ENCODE data around the gene GALR3. TPM values are rescaled to one million over a fixed set of nuclear protein-coding genes. Genes with fewer than 3 reads are reported as not detected.

The GALR3 gene
- total RNA-seq, 1 donor from 2014 or later: not detected

GRCh38 chr22:37809672-37810333 lies 13.4 kb upstream of the GALR3 start:
- peaks cover 13% of the 10 kb centered on the region for H3K27me3 Mint-ChIP-seq (ENCODE audit: unreplicated experiment)
- H3K4me3 Mint-ChIP-seq (ENCODE audit: unreplicated experiment): no peak overlapping the region
- TF ChIP-seq CTCF (IDR thresholded peaks at IDR 0.05; ENCODE audit: unreplicated experiment): no peak
- H3K36me3 Mint-ChIP-seq (ENCODE audit: low read depth, unreplicated experiment): peaks cover 4% of the 10 kb centered on the region
- peaks cover 16% of the 10 kb centered on the region for H3K4me1 Mint-ChIP-seq (ENCODE audit: unreplicated experiment)
- no peaks in the 10 kb centered on the region for H3K9me3 Mint-ChIP-seq (ENCODE audit: unreplicated experiment)
- H3K27ac Mint-ChIP-seq (ENCODE audit: unreplicated experiment): no peak overlapping the region
- no peak for DNase-seq (ENCODE audit: low spot score)

- H3K4me1 Mint-ChIP-seq (ENCODE audit: unreplicated experiment): peaks cover 3% of the 10 kb centered on the region
- H3K27me3 Mint-ChIP-seq (ENCODE audit: unreplicated experiment): peaks cover 10% of the 10 kb centered on the region
- no peak for TF ChIP-seq CTCF (IDR thresholded peaks at IDR 0.05; ENCODE audit: unreplicated experiment)
- no peaks in the 10 kb centered on the region for H3K9me3 Mint-ChIP-seq (ENCODE audit: unreplicated experiment)
- DNase-seq (ENCODE audit: low spot score): no peak
- no peak overlapping the region for H3K4me3 Mint-ChIP-seq (ENCODE audit: unreplicated experiment)
- no peak overlapping the region for H3K27ac Mint-ChIP-seq (ENCODE audit: unreplicated experiment)
- H3K36me3 Mint-ChIP-seq (ENCODE audit: low read depth, unreplicated experiment): no peaks in the 10 kb centered on the region
Measured at GRCh38 chr22:37811867-37812266, 11.3 kb upstream of the GALR3 start.

- no peak for TF ChIP-seq CTCF (IDR thresholded peaks at IDR 0.05; ENCODE audit: unreplicated experiment)
- Mint-ChIP-seq H3K27me3 (ENCODE audit: unreplicated experiment) (peaks cover 8% of the 10 kb centered on the region), H3K9me3 (ENCODE audit: unreplicated experiment) (no peaks in the 10 kb centered on the region), H3K4me1 (ENCODE audit: unreplicated experiment) (peaks cover 6% of the 10 kb centered on the region), H3K36me3 (ENCODE audit: low read depth, unreplicated experiment) (no peaks in the 10 kb centered on the region), H3K27ac (ENCODE audit: unreplicated experiment) (no peak overlapping the region), H3K4me3 (ENCODE audit: unreplicated experiment) (peak overlapping the region; percentile 12)
- DNase-seq (ENCODE audit: low spot score): no peak
Measured at GRCh38 chr22:37812869-37813678, 10.1 kb upstream of the GALR3 start.

GRCh38 chr22:37815593-37815992 lies 7.6 kb upstream of the GALR3 start:
- Mint-ChIP-seq H3K9me3 (ENCODE audit: unreplicated experiment) (no peaks in the 10 kb centered on the region), H3K36me3 (ENCODE audit: low read depth, unreplicated experiment) (no peaks in the 10 kb centered on the region), H3K27ac (ENCODE audit: unreplicated experiment) (no peak overlapping the region), H3K4me1 (ENCODE audit: unreplicated experiment) (peaks cover 5% of the 10 kb centered on the region), H3K4me3 (ENCODE audit: unreplicated experiment) (no peak overlapping the region), H3K27me3 (ENCODE audit: unreplicated experiment) (peaks cover 6% of the 10 kb centered on the region)
- no peak for TF ChIP-seq CTCF (IDR thresholded peaks at IDR 0.05; ENCODE audit: unreplicated experiment)
- no peak for DNase-seq (ENCODE audit: low spot score)
